ENCODE results near the gene NAPA. TPM values are rescaled to one million over a fixed set of nuclear protein-coding genes. Genes with fewer than 3 reads are reported as not detected.

Gene NAPA
- 51.0 TPM for polyA plus RNA-seq (2012; ENCODE audit: missing spikeins)

GRCh38 chr19:47514869-47515588 is at the start of gene NAPA:
NAPA (minus strand) TSS chr19:47515063; CDS start chr19:47514940, 123 bp downstream.
- DNase-seq (ENCODE audit: insufficient read length) (peak; percentile 97), FAIRE-seq (peak; percentile 98)
- peak; percentile 81 for TF ChIP-seq POLR2AphosphoS5 (IDR thresholded peaks at IDR 0.05; ENCODE audit: low read depth, low read length)
- peak; percentile 89 for TF ChIP-seq POLR2A (IDR thresholded peaks at IDR 0.05; ENCODE audit: low read depth, low read length)
- peak; percentile 65; the same call in 1 of the 2 replicates for TF ChIP-seq TAF1 (IDR thresholded peaks at IDR 0.05; ENCODE audit: borderline replicate concordance, low read depth, low read length)

- no peak for TF ChIP-seq TAF1 (IDR thresholded peaks at IDR 0.05; ENCODE audit: borderline replicate concordance, low read depth, low read length)
- no peak for TF ChIP-seq POLR2A (IDR thresholded peaks at IDR 0.05; ENCODE audit: low read depth, low read length)
- TF ChIP-seq POLR2AphosphoS5 (IDR thresholded peaks at IDR 0.05; ENCODE audit: low read depth, low read length): no peak
- FAIRE-seq (no peak), DNase-seq (ENCODE audit: insufficient read length) (no peak)
Measured at GRCh38 chr19:47564081-47564480, 49.2 kb upstream of the NAPA start.

- DNase-seq (ENCODE audit: insufficient read length) (no peak), FAIRE-seq (no peak)
- no peak for TF ChIP-seq POLR2AphosphoS5 (IDR thresholded peaks at IDR 0.05; ENCODE audit: low read depth, low read length)
Measured at GRCh38 chr19:47561440-47562057, 46.7 kb upstream of the NAPA start.

GRCh38 chr19:47560999-47561398 is 46.1 kb upstream of the NAPA start:
- FAIRE-seq (no peak), DNase-seq (ENCODE audit: insufficient read length) (no peak)
- no peak for TF ChIP-seq POLR2AphosphoS5 (IDR thresholded peaks at IDR 0.05; ENCODE audit: low read depth, low read length)
- no peak for TF ChIP-seq POLR2A (IDR thresholded peaks at IDR 0.05; ENCODE audit: low read depth, low read length)
- TF ChIP-seq TAF1 (IDR thresholded peaks at IDR 0.05; ENCODE audit: borderline replicate concordance, low read depth, low read length): no peak

GRCh38 chr19:47550129-47550528 is 35.3 kb upstream of the NAPA start:
- DNase-seq (ENCODE audit: insufficient read length) (no peak), FAIRE-seq (no peak)
- TF ChIP-seq POLR2AphosphoS5 (IDR thresholded peaks at IDR 0.05; ENCODE audit: low read depth, low read length): no peak
- no peak for TF ChIP-seq TAF1 (IDR thresholded peaks at IDR 0.05; ENCODE audit: borderline replicate concordance, low read depth, low read length)
- TF ChIP-seq POLR2A (IDR thresholded peaks at IDR 0.05; ENCODE audit: low read depth, low read length): no peak

- DNase-seq (ENCODE audit: insufficient read length) (no peak), FAIRE-seq (no peak)
Measured at GRCh38 chr19:47549261-47549862, 34.5 kb upstream of the NAPA start.

GRCh38 chr19:47547199-47547598 is 32.3 kb upstream of the NAPA start:
- FAIRE-seq (no peak), DNase-seq (ENCODE audit: insufficient read length) (no peak)
- TF ChIP-seq TAF1 (IDR thresholded peaks at IDR 0.05; ENCODE audit: borderline replicate concordance, low read depth, low read length) (no peak), POLR2A (IDR thresholded peaks at IDR 0.05; ENCODE audit: low read depth, low read length) (no peak), POLR2AphosphoS5 (IDR thresholded peaks at IDR 0.05; ENCODE audit: low read depth, low read length) (no peak)

More at GRCh38 chr19:47549261-47549862, 34.5 kb upstream of the NAPA start:
- TF ChIP-seq TAF1 (IDR thresholded peaks at IDR 0.05; ENCODE audit: borderline replicate concordance, low read depth, low read length) (no peak), POLR2A (IDR thresholded peaks at IDR 0.05; ENCODE audit: low read depth, low read length) (no peak), POLR2AphosphoS5 (IDR thresholded peaks at IDR 0.05; ENCODE audit: low read depth, low read length) (no peak)

- no peak for FAIRE-seq
- no peak for DNase-seq (ENCODE audit: insufficient read length)
- TF ChIP-seq POLR2AphosphoS5 (IDR thresholded peaks at IDR 0.05; ENCODE audit: low read depth, low read length) (no peak), TAF1 (IDR thresholded peaks at IDR 0.05; ENCODE audit: borderline replicate concordance, low read depth, low read length) (no peak), POLR2A (IDR thresholded peaks at IDR 0.05; ENCODE audit: low read depth, low read length) (no peak)
Measured at GRCh38 chr19:47545061-47545948, 30.4 kb upstream of the NAPA start.

- no peak for FAIRE-seq
- TF ChIP-seq POLR2A (IDR thresholded peaks at IDR 0.05; ENCODE audit: low read depth, low read length): no peak
- no peak for TF ChIP-seq POLR2AphosphoS5 (IDR thresholded peaks at IDR 0.05; ENCODE audit: low read depth, low read length)
- no peak for TF ChIP-seq TAF1 (IDR thresholded peaks at IDR 0.05; ENCODE audit: borderline replicate concordance, low read depth, low read length)
- no peak for DNase-seq (ENCODE audit: insufficient read length)
Measured at GRCh38 chr19:47544476-47544875, 29.6 kb upstream of the NAPA start.

- TF ChIP-seq TAF1 (IDR thresholded peaks at IDR 0.05; ENCODE audit: borderline replicate concordance, low read depth, low read length) (no peak), POLR2A (IDR thresholded peaks at IDR 0.05; ENCODE audit: low read depth, low read length) (no peak), POLR2AphosphoS5 (IDR thresholded peaks at IDR 0.05; ENCODE audit: low read depth, low read length) (no peak)
- no peak for FAIRE-seq
- DNase-seq (ENCODE audit: insufficient read length): no peak
Measured at GRCh38 chr19:47544075-47544474, 29.2 kb upstream of the NAPA start.

- TF ChIP-seq TAF1 (IDR thresholded peaks at IDR 0.05; ENCODE audit: borderline replicate concordance, low read depth, low read length) (no peak), POLR2A (IDR thresholded peaks at IDR 0.05; ENCODE audit: low read depth, low read length) (no peak), POLR2AphosphoS5 (IDR thresholded peaks at IDR 0.05; ENCODE audit: low read depth, low read length) (no peak)
- DNase-seq (ENCODE audit: insufficient read length) (no peak), FAIRE-seq (peak; percentile 30)
Measured at GRCh38 chr19:47542030-47542475, 27.2 kb upstream of the NAPA start.
